PC-3 (cell line): ENCODE data around the gene CXXC5. TPM values are rescaled to one million over a fixed set of nuclear protein-coding genes. Genes with fewer than 3 reads are reported as not detected.

Source experiments
- ATAC-seq: fragments of 200-7000 bp; cut with Tn5 transposase; 2 replicates; pipeline ENCODE4 v1.9.1; 2020; ENCODE audit warnings: mild to moderate bottlenecking, moderate library complexity
- BruUV-seq: library from RNA; stranded (reverse); fragments of 400-500 nt; replicated peaks from 2 replicates; lab custom pipeline; 2021; lab: Mats Ljungman, UMichigan
- CTCF ChIA-PET: fragments of 300-600 bp; sonication (Branson Sonifier 250); formaldehyde crosslinking; loops from one replicate; lab custom pipeline; 2022; ENCODE audit warnings: antibody characterized with exemption; lab: Charles Lee
- POLR2A ChIA-PET: fragments of 300-600 bp; sonication (Branson Sonifier 250); formaldehyde crosslinking; loops from one replicate; lab custom pipeline; 2022; ENCODE audit warnings: antibody characterized with exemption; ENCODE audit not compliant: unreplicated experiment; lab: Charles Lee
- DNase-seq: peaks from one replicate; pipeline ENCODE4 v3.0.0-alpha.2; 2015
- H2AFZ ChIP-seq: fragments of 300-600 bp; sonication (generic); 2 replicates; pipeline ENCODE4 v1.6.0; 2016; ENCODE audit warnings: antibody characterized with exemption, low read length
- H3F3A ChIP-seq: fragments of 300-600 bp; sonication (generic); one replicate; pipeline ENCODE4 v1.6.0; 2017; ENCODE audit warnings: antibody characterized with exemption, low read length, control low read depth, mild to moderate bottlenecking; ENCODE audit not compliant: unreplicated experiment
- H3K27ac ChIP-seq: fragments of 300-600 bp; sonication (generic); 2 replicates; pipeline ENCODE4 v1.5.1; 2016; ENCODE audit warnings: mild to moderate bottlenecking, low read length
- H3K27me3 ChIP-seq: fragments of 300-600 bp; sonication (generic); 2 replicates; pipeline ENCODE4 v1.6.1; 2016; ENCODE audit warnings: low read length, mixed read lengths
- H3K36me3 ChIP-seq: fragments of 300-600 bp; sonication (generic); 2 replicates; pipeline ENCODE4 v1.6.1; 2016; ENCODE audit warnings: low read depth, mixed run types, low read length, mixed read lengths
- H3K4me1 ChIP-seq: fragments of 300-600 bp; sonication (generic); 2 replicates; pipeline ENCODE4 v1.5.1; 2016; ENCODE audit warnings: low read length; ENCODE audit not compliant: insufficient read depth
- H3K4me2 ChIP-seq: fragments of 300-600 bp; sonication (generic); 2 replicates; pipeline ENCODE4 v1.6.0; 2016; ENCODE audit warnings: low read length
- H3K4me3 ChIP-seq: fragments of 300-600 bp; sonication (generic); 2 replicates; pipeline ENCODE4 v1.5.1; 2016; ENCODE audit warnings: mild to moderate bottlenecking, low read length, mixed read lengths
- H3K79me2 ChIP-seq: fragments of 300-600 bp; sonication (generic); 2 replicates; pipeline ENCODE4 v1.6.1; 2017; ENCODE audit warnings: low read length, mixed read lengths
- H3K9ac ChIP-seq: fragments of 300-600 bp; sonication (generic); 2 replicates; pipeline ENCODE4 v1.6.0; 2016; ENCODE audit warnings: mild to moderate bottlenecking, low read length
- H3K9me2 ChIP-seq: fragments of 300-600 bp; sonication (generic); replicated peaks from 2 replicates; pipeline ENCODE4 v1.6.1; 2016; ENCODE audit warnings: mixed run types, low read length, mixed read lengths
- H3K9me3 ChIP-seq: fragments of 300-600 bp; sonication (generic); 2 replicates; pipeline ENCODE4 v1.6.1; 2016; ENCODE audit warnings: low read length, mixed read lengths
- H4K20me1 ChIP-seq: fragments of 300-600 bp; sonication (generic); 2 replicates; pipeline ENCODE4 v1.6.1; 2016; ENCODE audit warnings: low read length, mixed read lengths
- CTCF ChIP-seq: fragments of 300-600 bp; sonication (generic); conservative IDR thresholded peaks from 2 replicates; pipeline ENCODE4 v1.5.1; 2017; ENCODE audit warnings: antibody characterized with exemption, low read depth, mild to moderate bottlenecking, low read length
- EZH2 ChIP-seq: fragments of 300-600 bp; sonication (generic); IDR thresholded peaks from one replicate; pipeline ENCODE4 v1.6.1; 2017; ENCODE audit warnings: antibody characterized with exemption, mild to moderate bottlenecking, low read length; ENCODE audit not compliant: unreplicated experiment
- EZH2phosphoT487 ChIP-seq: fragments of 300-600 bp; sonication (generic); IDR thresholded peaks from 2 replicates; pipeline ENCODE4 v1.6.1; 2018; ENCODE audit warnings: mild to moderate bottlenecking, antibody characterized with exemption, low read length, borderline replicate concordance
- intact Hi-C: fragments of 100-400 bp; cut with micrococcal nuclease; formaldehyde crosslinking; loops from 2 replicates; pipeline ENCODE4 v1.9.0; 2023
- total RNA-seq: library from RNA; depleted of rRNA; stranded (reverse); fragments of >200 nt; gene quantifications from 2 replicates; pipeline ENCODE4 v1.2.3, GENCODE V29; 2014

Gene CXXC5
- total RNA-seq, 1 experiment from 2014 or later, result 31.1 TPM

GRCh38 chr5:139664727-139665351 is 16.7 kb downstream of the CXXC5 start:
- Histone ChIP-seq H3K9me2 (no peaks in the 10 kb centered on the region), H3K27me3 (no peaks in the 10 kb centered on the region), H3K4me2 (no peak overlapping the region), H3K79me2 (peaks cover 29% of the 10 kb centered on the region), H3K4me1 (peaks cover 32% of the 10 kb centered on the region), H4K20me1 (no peaks in the 10 kb centered on the region), H3F3A (no peaks in the 10 kb centered on the region), H3K9ac (no peak overlapping the region), H3K27ac (no peak overlapping the region), H3K36me3 (no peaks in the 10 kb centered on the region), H2AFZ (no peak overlapping the region), H3K4me3 (no peak overlapping the region), H3K9me3 (no peaks in the 10 kb centered on the region)
- no peak for DNase-seq
- intact Hi-C loops, result no loop called here
- ChIA-PET POLR2A (no interaction called here), CTCF (no interaction called here)
- TF ChIP-seq CTCF (no peak), EZH2phosphoT487 (no peak), EZH2 (no peak)
- ATAC-seq, result no peak
- no TSS peak for BruUV-seq

GRCh38 chr5:139665626-139666025 is 17.5 kb downstream of the CXXC5 start:
- TF ChIP-seq EZH2phosphoT487 (no peak), EZH2 (no peak), CTCF (no peak)
- Histone ChIP-seq H3K27me3 (no peaks in the 10 kb centered on the region), H3K9ac (no peak overlapping the region), H3K27ac (no peak overlapping the region), H3K36me3 (no peaks in the 10 kb centered on the region), H2AFZ (no peak overlapping the region), H3K9me3 (no peaks in the 10 kb centered on the region), H3K4me3 (no peak overlapping the region), H3K4me1 (peaks cover 24% of the 10 kb centered on the region), H3K79me2 (peaks cover 29% of the 10 kb centered on the region), H4K20me1 (no peaks in the 10 kb centered on the region), H3F3A (no peaks in the 10 kb centered on the region), H3K9me2 (no peaks in the 10 kb centered on the region), H3K4me2 (no peak overlapping the region)
- BruUV-seq, result no TSS peak
- ATAC-seq (no peak), DNase-seq (no peak)
- ChIA-PET POLR2A (no interaction called here), CTCF (no interaction called here)
- intact Hi-C loops, result no loop called here

- TF ChIP-seq EZH2phosphoT487 (no peak), EZH2 (no peak), CTCF (no peak)
- H3K27ac ChIP-seq, result no peak overlapping the region
- H3K9me2 ChIP-seq, result no peaks in the 10 kb centered on the region
- BruUV-seq, result no TSS peak
- ChIA-PET CTCF (no interaction called here), POLR2A (no interaction called here)
- ATAC-seq (no peak), DNase-seq (no peak)
- H2AFZ ChIP-seq, result no peak overlapping the region
- H4K20me1 ChIP-seq, result no peaks in the 10 kb centered on the region
- peaks cover 16% of the 10 kb centered on the region for H3K4me1 ChIP-seq
- H3K79me2 ChIP-seq, result peaks cover 26% of the 10 kb centered on the region
- intact Hi-C loops, result no loop called here
- H3K27me3 ChIP-seq, result no peaks in the 10 kb centered on the region
- no peaks in the 10 kb centered on the region for H3K36me3 ChIP-seq
- H3K4me2 ChIP-seq, result no peak overlapping the region
- no peaks in the 10 kb centered on the region for H3F3A ChIP-seq
- H3K9ac ChIP-seq, result no peak overlapping the region
- no peaks in the 10 kb centered on the region for H3K9me3 ChIP-seq
- H3K4me3 ChIP-seq, result no peak overlapping the region
Observed at GRCh38 chr5:139666551-139666950, 18.4 kb downstream of the CXXC5 start.
